HepG2 (cell line): Measurements from ENCODE around the gene GKN1. TPM values are rescaled to one million over a fixed set of nuclear protein-coding genes. Genes with fewer than 3 reads are reported as not detected.
A peak's percentile ranks its signal among the peaks of the same experiment; 100 is the strongest.

Experiments used
- AHR ChIP-seq: IDR thresholded peaks from 2 replicates; pipeline ENCODE4 v1.6.1; 2018; ENCODE audit warnings: missing genetic modification reagents, missing compliant biosample characterization
- DMTF1 ChIP-seq: sonication (generic); formaldehyde crosslinking; IDR thresholded peaks from 2 replicates; pipeline ENCODE4 v1.4.0; 2020; ENCODE audit warnings: mild to moderate bottlenecking, missing genetic modification reagents
- FOXJ3 ChIP-seq: sonication (generic); formaldehyde crosslinking; IDR thresholded peaks from 2 replicates; pipeline ENCODE4 v1.4.0; 2020; ENCODE audit warnings: missing genetic modification reagents, mild to moderate bottlenecking, borderline replicate concordance
- FOXO1 ChIP-seq: sonication (generic); formaldehyde crosslinking; IDR thresholded peaks from 2 replicates; pipeline ENCODE4 v1.4.0; 2020; ENCODE audit warnings: missing genetic modification reagents
- NFIB ChIP-seq: sonication (generic); formaldehyde crosslinking; IDR thresholded peaks from 2 replicates; pipeline ENCODE4 v1.9.0; 2021; ENCODE audit warnings: missing genetic modification reagents, mild to moderate bottlenecking, borderline replicate concordance
- RERE ChIP-seq: IDR thresholded peaks from 2 replicates; pipeline ENCODE4 v1.6.1; 2016; ENCODE audit warnings: low read depth, missing genetic modification reagents, missing compliant biosample characterization
- TOE1 ChIP-seq: sonication (generic); formaldehyde crosslinking; IDR thresholded peaks from 2 replicates; pipeline ENCODE4 v1.4.0; 2020; ENCODE audit warnings: mild to moderate bottlenecking, missing genetic modification reagents
- ZXDC ChIP-seq: sonication (generic); formaldehyde crosslinking; IDR thresholded peaks from 2 replicates; pipeline ENCODE4 v1.5.0; 2020; ENCODE audit warnings: mild to moderate bottlenecking, missing genetic modification reagents
- polyA plus RNA-seq, 8 experiments: library from polyadenylated mRNA; depleted of rRNA in 3 of 8; stranded (reverse) in 7 of 8; unstranded in 1 of 8; fragments of >200 nt; fragmentation: Illumina TruSeq in 4 of 8; extraction: Trizol in 4 of 8; gene quantifications; 2 replicates each; pipeline versions ENCODE4 v1.2.1 to v1.2.3, GENCODE V29; 2011 to 2016; ENCODE audit warnings: low read depth in 4 of 8, missing spikeins in 1 of 8, mixed read lengths in 1 of 8; ENCODE audit not compliant: insufficient read depth in 1 of 8
- total RNA-seq, 5 experiments: library from RNA; depleted of rRNA; stranded (reverse); fragments of >200 nt; fragmentation: Illumina TruSeq; extraction: Trizol; gene quantifications; 2 replicates each; pipeline ENCODE4 v1.2.3, GENCODE V29; 2016; ENCODE audit warnings: low read depth in 1 of 5
- TF ChIP-seq, protein P1 (sequence below): sonication (generic); formaldehyde crosslinking; IDR thresholded peaks from 2 replicates; pipeline ENCODE4; 2020; ENCODE audit warnings: missing genetic modification reagents, mild to moderate bottlenecking, borderline replicate concordance
- TF ChIP-seq, protein P2 (sequence below): sonication (generic); formaldehyde crosslinking; conservative IDR thresholded peaks from 2 replicates; pipeline ENCODE4 v1.4.0; 2020; ENCODE audit warnings: missing genetic modification reagents
- TF ChIP-seq, protein P3 (sequence below): IDR thresholded peaks from 2 replicates; pipeline ENCODE4 v1.6.1; 2016; ENCODE audit warnings: low read depth, borderline replicate concordance

GKN1 gene
- total and polyA plus RNA-seq, 2 of the 13 experiments (the other 11 are each of a cell fraction or from before 2014, with no cell fraction given): not detected

DNA sequence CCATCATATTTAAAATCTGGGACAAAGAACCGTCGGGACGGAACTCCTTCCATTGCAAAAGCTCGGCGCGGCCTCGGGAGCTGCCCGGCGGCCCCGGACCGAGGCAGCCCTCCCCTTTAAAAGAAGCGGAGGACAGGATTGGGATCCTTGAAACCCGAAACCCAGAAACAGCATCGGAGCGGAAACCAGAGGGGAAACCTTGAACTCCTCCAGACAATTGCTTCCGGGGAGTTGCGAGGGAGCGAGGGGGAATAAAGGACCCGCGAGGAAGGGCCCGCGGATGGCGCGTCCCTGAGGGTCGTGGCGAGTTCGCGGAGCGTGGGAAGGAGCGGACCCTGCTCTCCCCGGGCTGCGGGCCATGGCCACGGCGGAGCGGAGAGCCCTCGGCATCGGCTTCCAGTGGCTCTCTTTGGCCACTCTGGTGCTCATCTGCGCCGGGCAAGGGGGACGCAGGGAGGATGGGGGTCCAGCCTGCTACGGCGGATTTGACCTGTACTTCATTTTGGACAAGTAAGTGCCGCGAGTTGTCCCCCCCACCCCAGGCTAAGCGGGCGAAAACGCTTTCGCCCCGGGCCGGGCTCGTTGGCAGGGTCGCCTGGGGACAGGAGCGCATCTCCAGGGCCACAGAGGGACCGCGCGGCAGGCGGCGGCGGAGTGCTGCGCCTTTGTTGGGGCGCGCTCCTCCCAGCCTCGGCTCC lies 38.9 kb downstream of the GKN1 start, which contains the start of gene ANTXR1 (continued):
- TF ChIP-seq FOXJ3: no peak
- TF ChIP-seq, protein P1, sequence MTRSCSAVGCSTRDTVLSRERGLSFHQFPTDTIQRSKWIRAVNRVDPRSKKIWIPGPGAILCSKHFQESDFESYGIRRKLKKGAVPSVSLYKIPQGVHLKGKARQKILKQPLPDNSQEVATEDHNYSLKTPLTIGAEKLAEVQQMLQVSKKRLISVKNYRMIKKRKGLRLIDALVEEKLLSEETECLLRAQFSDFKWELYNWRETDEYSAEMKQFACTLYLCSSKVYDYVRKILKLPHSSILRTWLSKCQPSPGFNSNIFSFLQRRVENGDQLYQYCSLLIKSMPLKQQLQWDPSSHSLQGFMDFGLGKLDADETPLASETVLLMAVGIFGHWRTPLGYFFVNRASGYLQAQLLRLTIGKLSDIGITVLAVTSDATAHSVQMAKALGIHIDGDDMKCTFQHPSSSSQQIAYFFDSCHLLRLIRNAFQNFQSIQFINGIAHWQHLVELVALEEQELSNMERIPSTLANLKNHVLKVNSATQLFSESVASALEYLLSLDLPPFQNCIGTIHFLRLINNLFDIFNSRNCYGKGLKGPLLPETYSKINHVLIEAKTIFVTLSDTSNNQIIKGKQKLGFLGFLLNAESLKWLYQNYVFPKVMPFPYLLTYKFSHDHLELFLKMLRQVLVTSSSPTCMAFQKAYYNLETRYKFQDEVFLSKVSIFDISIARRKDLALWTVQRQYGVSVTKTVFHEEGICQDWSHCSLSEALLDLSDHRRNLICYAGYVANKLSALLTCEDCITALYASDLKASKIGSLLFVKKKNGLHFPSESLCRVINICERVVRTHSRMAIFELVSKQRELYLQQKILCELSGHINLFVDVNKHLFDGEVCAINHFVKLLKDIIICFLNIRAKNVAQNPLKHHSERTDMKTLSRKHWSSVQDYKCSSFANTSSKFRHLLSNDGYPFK (CRISPR knock-in tag): peak; percentile 54; the same call in 1 of the 2 replicates
- TF ChIP-seq DMTF1 (CRISPR knock-in tag): 0 out of 2 replicates have a peak, but pooled peaks have one; percentile 66
- TF ChIP-seq ZXDC (CRISPR knock-in tag): 0 out of 2 replicates have a peak, but pooled peaks have one; percentile 43
- TF ChIP-seq, protein P2, sequence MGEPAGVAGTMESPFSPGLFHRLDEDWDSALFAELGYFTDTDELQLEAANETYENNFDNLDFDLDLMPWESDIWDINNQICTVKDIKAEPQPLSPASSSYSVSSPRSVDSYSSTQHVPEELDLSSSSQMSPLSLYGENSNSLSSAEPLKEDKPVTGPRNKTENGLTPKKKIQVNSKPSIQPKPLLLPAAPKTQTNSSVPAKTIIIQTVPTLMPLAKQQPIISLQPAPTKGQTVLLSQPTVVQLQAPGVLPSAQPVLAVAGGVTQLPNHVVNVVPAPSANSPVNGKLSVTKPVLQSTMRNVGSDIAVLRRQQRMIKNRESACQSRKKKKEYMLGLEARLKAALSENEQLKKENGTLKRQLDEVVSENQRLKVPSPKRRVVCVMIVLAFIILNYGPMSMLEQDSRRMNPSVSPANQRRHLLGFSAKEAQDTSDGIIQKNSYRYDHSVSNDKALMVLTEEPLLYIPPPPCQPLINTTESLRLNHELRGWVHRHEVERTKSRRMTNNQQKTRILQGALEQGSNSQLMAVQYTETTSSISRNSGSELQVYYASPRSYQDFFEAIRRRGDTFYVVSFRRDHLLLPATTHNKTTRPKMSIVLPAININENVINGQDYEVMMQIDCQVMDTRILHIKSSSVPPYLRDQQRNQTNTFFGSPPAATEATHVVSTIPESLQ (CRISPR knock-in tag): no peak
- no peak for TF ChIP-seq TOE1
- 0 out of 2 replicates have a peak, but pooled peaks have one; percentile 3 for TF ChIP-seq FOXO1
- peak; percentile 91 for TF ChIP-seq NFIB
- no peak for TF ChIP-seq RERE
- TF ChIP-seq, protein P3, sequence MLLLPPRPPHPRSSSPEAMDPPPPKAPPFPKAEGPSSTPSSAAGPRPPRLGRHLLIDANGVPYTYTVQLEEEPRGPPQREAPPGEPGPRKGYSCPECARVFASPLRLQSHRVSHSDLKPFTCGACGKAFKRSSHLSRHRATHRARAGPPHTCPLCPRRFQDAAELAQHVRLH (CRISPR knock-in tag): peak; percentile 46; the same call in 1 of the 2 replicates
- 0 out of 2 replicates have a peak, but pooled peaks have one; percentile 71 for TF ChIP-seq AHR (CRISPR knock-in tag)
